Upper lobe of left lung (tissue), 6 donors: Measurements from ENCODE around the gene ADGRD1. TPM values are rescaled to one million over a fixed set of nuclear protein-coding genes. Genes with fewer than 3 reads are reported as not detected.

ENCODE experiments used
- ATAC-seq, 2 donors: fragments of 200-7000 bp; cut with Tn5 transposase; one replicate each; pipeline ENCODE4 v1.9.1; 2022; ENCODE audit warnings: mild to moderate bottlenecking in 2 of 2, moderate library complexity in 2 of 2; ENCODE audit not compliant: low FRiP score in 2 of 2
- DNase-seq, 2 donors: peaks; one replicate each; pipeline ENCODE4 v3.0.0-alpha.2; 2019 to 2020
- H3K27ac ChIP-seq, 4 donors: fragments of 200-600 bp; sonication (generic); one replicate each; pipeline ENCODE4 v1.5.1; 2016 to 2019
- H3K27me3 ChIP-seq, 4 donors: fragments of 200-600 bp; sonication (generic); one replicate each; pipeline ENCODE4 v1.5.1; 2017 to 2019
- H3K36me3 ChIP-seq, 4 donors: fragments of 200-600 bp; sonication (generic); one replicate each; pipeline ENCODE4 v1.5.1; 2016 to 2019
- H3K4me1 ChIP-seq, 4 donors: fragments of 200-600 bp; sonication (generic); one replicate each; pipeline ENCODE4 v1.5.1; 2018 to 2019
- H3K4me3 ChIP-seq, 4 donors: fragments of 200-600 bp; sonication (generic); one replicate each; pipeline ENCODE4 v1.5.1; 2017 to 2019; ENCODE audit warnings: mild to moderate bottlenecking in 2 of 4, moderate library complexity in 1 of 4
- H3K9me3 ChIP-seq, 4 donors: fragments of 200-600 bp; sonication (generic); one replicate each; pipeline ENCODE4 v1.5.1; 2018 to 2019
- EP300 ChIP-seq, 4 donors: sonication (generic); formaldehyde crosslinking; IDR thresholded peaks; one replicate each; pipeline ENCODE4 v1.5.1; 2017; ENCODE audit warnings: antibody characterized with exemption in 4 of 4, control low read depth in 2 of 4
- POLR2A ChIP-seq, 4 donors: fragments of 450-650 bp; IDR thresholded peaks; one replicate each; pipeline ENCODE4 v1.5.1; 2016 to 2017; ENCODE audit warnings: antibody characterized with exemption in 4 of 4, mild to moderate bottlenecking in 2 of 4
- POLR2AphosphoS5 ChIP-seq, 2 donors: sonication (generic); formaldehyde crosslinking; IDR thresholded peaks; one replicate each; pipeline ENCODE4 v1.5.1; 2017; ENCODE audit warnings: antibody characterized with exemption in 2 of 2
- WGBS, 2 donors: methylation state at CpG; one replicate each; pipeline ENCODE4 v1.1.5; 2017 to 2018; 5-methylcytosine and 5-hydroxymethylcytosine counted together
- total RNA-seq, 6 donors: library from RNA; depleted of rRNA in 4 of 6; stranded (reverse); fragments of >200 nt in 4 of 6; gene quantifications; one replicate each; pipeline versions ENCODE4 v1.1.0 to v1.2.1, GENCODE V29; 2016 to 2021
- TF ChIP-seq, protein P1 (sequence below), 6 experiments: fragments of 450-650 bp in 4 of 6; fragments of 200-600 bp in 2 of 6; sonication (generic) in 2 of 6; IDR thresholded peaks; one replicate each; pipeline ENCODE4 v1.5.1; 2016 to 2019; ENCODE audit warnings: antibody characterized with exemption in 6 of 6
- donor health status: DM: no; HTN: no; CAD: no; lungs with moderate emphysema.
- donor health status: DM: no; HTN: yes; CAD: no; lungs with severe emphysema.

ADGRD1 gene
- total RNA-seq, 6 donors from 2014 or later = 84.2 to 124 (median 94.7) TPM

GRCh38 chr12:130990034-130990433 lies 36.3 kb downstream of the ADGRD1 start:
- WGBS, 2 donors = 86 to 88% methylated on average over 7 to 8 of the region's 8 CpGs
- Histone ChIP-seq H3K4me3 (no peak overlapping the region), H3K36me3 (peaks cover 0 to 23% (median 5%) of the 10 kb centered on the region in 4 donors), H3K27ac (no peak overlapping the region), H3K27me3 (no peaks in the 10 kb centered on the region), H3K9me3 (no peaks in the 10 kb centered on the region), H3K4me1 (peaks cover 0 to 17% (median 8%) of the 10 kb centered on the region in 4 donors)
- DNase-seq = peak in 1 of 2 donors; percentile 18
- TF ChIP-seq EP300 (IDR thresholded peaks at IDR 0.05) = no peak
- TF ChIP-seq POLR2AphosphoS5 (IDR thresholded peaks at IDR 0.05) = no peak
- TF ChIP-seq POLR2A (IDR thresholded peaks at IDR 0.05) = no peak
- TF ChIP-seq, protein P1, sequence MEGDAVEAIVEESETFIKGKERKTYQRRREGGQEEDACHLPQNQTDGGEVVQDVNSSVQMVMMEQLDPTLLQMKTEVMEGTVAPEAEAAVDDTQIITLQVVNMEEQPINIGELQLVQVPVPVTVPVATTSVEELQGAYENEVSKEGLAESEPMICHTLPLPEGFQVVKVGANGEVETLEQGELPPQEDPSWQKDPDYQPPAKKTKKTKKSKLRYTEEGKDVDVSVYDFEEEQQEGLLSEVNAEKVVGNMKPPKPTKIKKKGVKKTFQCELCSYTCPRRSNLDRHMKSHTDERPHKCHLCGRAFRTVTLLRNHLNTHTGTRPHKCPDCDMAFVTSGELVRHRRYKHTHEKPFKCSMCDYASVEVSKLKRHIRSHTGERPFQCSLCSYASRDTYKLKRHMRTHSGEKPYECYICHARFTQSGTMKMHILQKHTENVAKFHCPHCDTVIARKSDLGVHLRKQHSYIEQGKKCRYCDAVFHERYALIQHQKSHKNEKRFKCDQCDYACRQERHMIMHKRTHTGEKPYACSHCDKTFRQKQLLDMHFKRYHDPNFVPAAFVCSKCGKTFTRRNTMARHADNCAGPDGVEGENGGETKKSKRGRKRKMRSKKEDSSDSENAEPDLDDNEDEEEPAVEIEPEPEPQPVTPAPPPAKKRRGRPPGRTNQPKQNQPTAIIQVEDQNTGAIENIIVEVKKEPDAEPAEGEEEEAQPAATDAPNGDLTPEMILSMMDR (IDR thresholded peaks at IDR 0.05) = no peak
- peak in 1 of 2 donors; percentile 77 for ATAC-seq

DNA sequence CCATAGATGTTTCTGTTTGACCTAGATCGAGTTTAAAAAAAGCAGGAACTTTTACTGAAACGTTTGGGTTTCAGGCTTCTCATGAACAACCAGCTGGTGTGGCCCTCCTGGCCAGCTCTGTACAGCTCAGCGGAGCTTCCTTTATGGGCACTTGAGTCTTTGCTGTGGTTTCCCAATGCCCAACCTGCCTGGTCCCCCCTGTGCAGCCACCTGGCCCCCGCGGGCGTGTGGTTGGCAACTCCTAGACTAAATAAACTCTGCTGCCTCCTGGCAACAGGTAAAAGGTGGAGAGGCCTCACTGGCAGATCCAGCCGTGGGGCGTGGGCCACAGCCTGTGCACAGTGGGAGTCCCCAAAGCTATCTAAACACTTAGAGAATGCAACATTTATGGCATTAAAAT lies 38.7 kb downstream of the ADGRD1 start:
- no peaks in the 10 kb centered on the region for H3K27me3 ChIP-seq
- H3K4me1 ChIP-seq = peaks cover 0 to 23% (median 8%) of the 10 kb centered on the region in 4 donors
- no peaks in the 10 kb centered on the region for H3K9me3 ChIP-seq
- TF ChIP-seq POLR2A (IDR thresholded peaks at IDR 0.05) (peak in 1 of 4 donors; percentile 60), POLR2AphosphoS5 (IDR thresholded peaks at IDR 0.05) (no peak), EP300 (IDR thresholded peaks at IDR 0.05) (peak in 1 of 4 donors; percentile 53)
- TF ChIP-seq, protein P1 (IDR thresholded peaks at IDR 0.05) = no peak
- peak overlapping the region in 3 of 4 donors; percentile 13 to 27 (median 19) for H3K4me3 ChIP-seq
- peak overlapping the region; percentile 37 to 78 (median 51) for H3K27ac ChIP-seq
- 43 to 50% methylated on average over 4 to 8 of the region's 8 CpGs for WGBS, 2 donors
- DNase-seq (peak; percentile 85 to 89), ATAC-seq (peak; percentile 45 to 91)
- H3K36me3 ChIP-seq = peaks cover 0 to 19% (median 5%) of the 10 kb centered on the region in 4 donors

DNA sequence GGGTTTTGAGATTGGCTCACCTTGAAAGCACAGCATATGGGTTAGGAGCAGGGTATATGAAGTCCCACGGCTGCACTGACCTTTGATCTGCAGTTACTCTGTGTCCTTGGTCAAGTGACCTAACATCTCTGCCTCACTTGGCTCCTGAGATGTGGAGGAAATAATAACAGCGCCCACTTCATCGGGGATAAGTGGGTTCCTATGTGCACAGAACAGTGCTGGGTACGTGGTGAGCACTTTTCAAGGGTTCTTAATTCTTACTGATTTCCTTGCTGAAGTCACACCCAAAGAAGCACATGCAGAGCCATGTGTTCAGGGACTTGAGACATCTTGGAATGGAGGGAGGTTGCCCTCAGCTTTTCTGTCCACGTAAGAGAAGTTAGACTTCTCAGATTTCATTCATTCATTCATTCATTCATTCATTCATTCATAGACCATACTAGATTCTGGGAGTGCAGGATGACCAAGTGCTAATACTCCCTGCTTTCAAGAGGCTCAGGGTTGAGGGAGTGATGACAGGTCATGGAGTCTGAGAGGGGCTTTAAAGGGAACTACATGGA lies 39.4 kb downstream of the ADGRD1 start:
- Histone ChIP-seq H3K27me3 (no peaks in the 10 kb centered on the region), H3K4me3 (no peak overlapping the region), H3K4me1 (peaks cover 0 to 23% (median 8%) of the 10 kb centered on the region in 4 donors), H3K36me3 (peaks cover 0 to 19% (median 5%) of the 10 kb centered on the region in 4 donors), H3K9me3 (no peaks in the 10 kb centered on the region), H3K27ac (peak overlapping the region; percentile 37 to 78 (median 56))
- ATAC-seq (peak; percentile 16 to 35), DNase-seq (peak in 1 of 2 donors; percentile 90)
- 61 to 73% methylated on average over 5 of the region's 5 CpGs for WGBS, 2 donors
- TF ChIP-seq POLR2A (IDR thresholded peaks at IDR 0.05) (no peak), EP300 (IDR thresholded peaks at IDR 0.05) (peak in 2 of 4 donors; percentile 23 to 79), POLR2AphosphoS5 (IDR thresholded peaks at IDR 0.05) (no peak)
- TF ChIP-seq, protein P1 (IDR thresholded peaks at IDR 0.05) = no peak

- Histone ChIP-seq H3K27ac (peak overlapping the region; percentile 29 to 78 (median 54)), H3K9me3 (no peaks in the 10 kb centered on the region), H3K4me3 (peak overlapping the region in 1 of 4 donors; percentile 33), H3K36me3 (peaks cover 0 to 20% (median 5%) of the 10 kb centered on the region in 4 donors), H3K27me3 (no peaks in the 10 kb centered on the region), H3K4me1 (peaks cover 0 to 23% (median 8%) of the 10 kb centered on the region in 4 donors)
- no peak for DNase-seq
- ATAC-seq = peak in 1 of 2 donors; percentile 51
- peak in 1 of 4 donors; percentile 37 for TF ChIP-seq POLR2A (IDR thresholded peaks at IDR 0.05)
- TF ChIP-seq, protein P1 (IDR thresholded peaks at IDR 0.05) = no peak
- WGBS, 2 donors = 75 to 86% methylated on average over 26 to 32 of the region's 32 CpGs
Observed at GRCh38 chr12:130993759-130994670, 40.3 kb downstream of the ADGRD1 start.
